Lower leg skin (tissue), 3 donors: ENCODE measurements around the gene PDSS2.

Experiments
- CTCF ChIP-seq, 3 donors: fragments of 450-650 bp; IDR thresholded peaks; one replicate each; pipeline ENCODE4 v1.5.1; 2016; ENCODE audit warnings: antibody characterized with exemption in 3 of 3, mild to moderate bottlenecking in 3 of 3, moderate library complexity in 2 of 3
- POLR2A ChIP-seq, 2 donors: fragments of 450-650 bp; IDR thresholded peaks; one replicate each; pipeline ENCODE4 v1.6.1; 2016 to 2017; ENCODE audit warnings: antibody characterized with exemption in 2 of 2, mild to moderate bottlenecking in 1 of 2, moderate library complexity in 1 of 2

GRCh38 chr6:107231243-107231642 is 228.1 kb downstream of the PDSS2 start:
- TF ChIP-seq CTCF (IDR thresholded peaks at IDR 0.05) (no peak), POLR2A (IDR thresholded peaks at IDR 0.05) (no peak)
